Ammon's horn (tissue), 1 donor: Measurements from ENCODE around the gene TXNRD1.
"Not testable (repeated sequence)": the region's sequence is repeated elsewhere in the genome, so short reads cannot be mapped to it uniquely, and the experiment has no call there.

Experiments used
- DNase-seq: peaks from one replicate; pipeline ENCODE4 v3.0.0-alpha.2; 2016; ENCODE audit warnings: low spot score

Gene TXNRD1

DNA sequence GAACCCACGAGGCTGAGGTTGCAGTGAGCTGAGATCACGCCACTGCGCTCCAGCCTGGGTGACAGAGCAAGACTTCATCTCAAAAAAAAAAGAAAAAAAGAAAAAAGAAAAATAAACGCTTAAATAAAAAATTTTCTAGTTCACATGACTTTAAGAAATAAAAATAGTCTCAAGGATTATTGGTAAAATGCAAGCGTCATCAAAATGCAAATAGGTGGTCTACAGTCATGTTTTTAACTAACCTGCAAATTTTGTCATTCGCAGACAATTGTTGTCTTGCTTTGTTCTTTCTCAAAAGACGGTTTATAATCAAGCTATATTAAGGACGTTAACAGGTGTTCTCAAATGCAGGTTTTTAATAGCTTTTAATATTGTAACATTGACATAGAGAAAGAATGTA, 22.4 kb downstream of the TXNRD1 start:
- no peak for DNase-seq

- no peak for DNase-seq
Measured at GRCh38 chr12:104242546-104243206, 27.1 kb downstream of the TXNRD1 start.

GRCh38 chr12:104243551-104243950, 28.0 kb downstream of the TXNRD1 start:
- peak; percentile 16 for DNase-seq

DNA sequence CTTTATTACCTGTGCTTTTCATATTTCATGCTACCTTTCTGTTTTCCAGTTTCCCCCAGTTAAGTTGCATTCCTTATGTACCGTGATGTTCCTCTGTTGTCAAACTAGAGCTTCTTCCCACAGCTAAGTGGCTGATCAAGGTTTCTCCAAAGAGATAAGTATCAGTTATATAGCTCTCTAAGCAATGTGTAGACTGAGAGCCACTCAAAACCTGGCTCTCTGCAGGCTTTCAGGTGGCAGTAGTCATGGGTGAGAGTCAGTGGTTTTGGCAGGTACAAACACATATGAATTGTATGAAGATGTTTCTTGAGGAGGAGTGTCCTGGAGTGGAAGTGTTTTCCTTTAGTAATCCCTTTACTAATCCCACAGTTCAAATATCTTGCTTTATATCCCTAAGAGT, 28.4 kb downstream of the TXNRD1 start:
- DNase-seq, result no peak

DNA sequence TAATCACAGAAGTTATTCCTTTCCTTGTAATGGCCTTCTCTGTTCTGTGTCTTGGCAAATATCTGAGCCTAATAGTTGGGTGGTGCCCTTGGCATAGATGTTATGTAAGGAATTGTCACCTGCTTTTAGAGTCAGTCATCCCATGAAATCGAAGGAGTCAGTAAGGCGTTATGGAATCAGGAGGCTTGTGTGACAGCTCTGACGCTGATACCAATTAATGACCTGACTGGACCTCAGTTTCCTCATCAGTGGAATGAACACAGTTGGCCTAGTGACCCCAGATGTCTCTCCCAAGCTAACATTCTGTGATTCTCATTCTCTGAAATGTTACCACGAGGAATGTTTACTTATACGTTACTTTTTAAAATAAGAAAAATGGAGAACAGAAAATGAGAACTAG, 32.1 kb downstream of the TXNRD1 start:
- DNase-seq, result no peak

- no peak for DNase-seq
Measured at GRCh38 chr12:104248444-104248843, 32.9 kb downstream of the TXNRD1 start.

- no peak for DNase-seq
Measured at GRCh38 chr12:104249017-104249416, 33.4 kb downstream of the TXNRD1 start.

- DNase-seq, result no peak
Measured at GRCh38 chr12:104249898-104250297, 34.3 kb downstream of the TXNRD1 start.

GRCh38 chr12:104250366-104251125, 35.0 kb downstream of the TXNRD1 start:
- no peak for DNase-seq

GRCh38 chr12:104257913-104258472, 42.4 kb downstream of the TXNRD1 start:
- no peak for DNase-seq

GRCh38 chr12:104258476-104259067, 43.0 kb downstream of the TXNRD1 start:
- no peak for DNase-seq

- no peak for DNase-seq
Measured at GRCh38 chr12:104263026-104263425, 47.4 kb downstream of the TXNRD1 start.

GRCh38 chr12:104263580-104264358, 48.2 kb downstream of the TXNRD1 start:
- peak; percentile 35 for DNase-seq

- DNase-seq, result not testable (repeated sequence)
Measured at GRCh38 chr12:104265436-104265835, 49.9 kb downstream of the TXNRD1 start.

GRCh38 chr12:104272938-104273337, 57.4 kb downstream of the TXNRD1 start:
- no peak for DNase-seq

- no peak for DNase-seq
Measured at GRCh38 chr12:104273503-104273902, 57.9 kb downstream of the TXNRD1 start.

GRCh38 chr12:104274811-104275210, 59.2 kb downstream of the TXNRD1 start:
- no peak for DNase-seq

GRCh38 chr12:104275689-104276088, 60.1 kb downstream of the TXNRD1 start:
- no peak for DNase-seq

- peak; percentile 25 for DNase-seq
Measured at GRCh38 chr12:104276273-104277131, 60.9 kb downstream of the TXNRD1 start.

- no peak for DNase-seq
Measured at GRCh38 chr12:104279164-104279563, 63.6 kb downstream of the TXNRD1 start.

DNA sequence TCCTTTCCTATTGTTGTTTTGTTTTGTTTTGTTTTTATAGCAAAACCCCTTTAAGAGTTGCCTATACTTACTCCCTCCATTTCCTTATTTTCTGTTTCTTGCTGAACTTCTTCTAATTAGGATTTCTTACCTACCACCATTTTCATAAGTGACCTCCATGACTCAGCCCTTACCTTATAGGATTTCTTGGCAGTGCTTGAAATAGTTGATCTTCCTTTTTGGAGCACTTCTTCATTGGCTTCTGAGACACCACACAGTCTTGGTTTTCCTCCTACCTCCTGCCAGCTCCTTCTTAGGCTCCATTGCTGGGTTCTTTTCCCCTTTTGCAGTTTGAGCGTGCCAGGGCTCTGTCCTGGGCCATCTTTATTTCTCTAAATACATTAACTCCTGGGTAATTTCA, 64.5 kb downstream of the TXNRD1 start:
- DNase-seq, result no peak
